Measurements from ENCODE around the gene REC8. TPM values are rescaled to one million over a fixed set of nuclear protein-coding genes. Genes with fewer than 3 reads are reported as not detected.

The REC8 gene
- total RNA-seq, 1 donor = 1.8 TPM

Small RNA genes within 50 kb of the gene (small RNA-seq; reads per million reads assigned to genes)
- gene AL136295.4 (not detected), gene CHMP4A (0.08 reads per million), gene IPO4 (0.19 reads per million), gene IRF9 (not detected), gene MDP1 (not detected), gene RNA5SP383 (0.22 reads per million)

Other genes with a start within 250 kb of the REC8 start
- gene DHRS4, start 218.3 kb upstream of the REC8 start, total RNA-seq = 35.0 and 41.2 TPM in 2 replicates
- gene DHRS4L2, start 183.2 kb upstream of the REC8 start, total RNA-seq = 9.2 and 11.0 TPM in 2 replicates
- under 0.01 TPM in 1 of 2 replicates, not detected in the other for gene CARMIL3, start 120.1 kb upstream of the REC8 start, total RNA-seq
- gene CPNE6, start 100.5 kb upstream of the REC8 start, total RNA-seq = not detected in 2 replicates
- 10.3 and 13.9 TPM in 2 replicates for gene PCK2, start 77.8 kb upstream of the REC8 start, total RNA-seq
- gene DCAF11, start 57.3 kb upstream of the REC8 start, total RNA-seq = 44.5 and 46.1 TPM in 2 replicates
- 0.78 and 1.1 TPM in 2 replicates for gene NRL, start 57.1 kb upstream of the REC8 start, total RNA-seq
- 0.37 TPM in 1 of 2 replicates, not detected in the other for gene FITM1, start 41.4 kb upstream of the REC8 start, total RNA-seq
- 62.9 and 93.7 TPM in 2 replicates for gene PSME1, start 35.9 kb upstream of the REC8 start, total RNA-seq
- 12.1 and 13.3 TPM in 2 replicates for gene EMC9, start 30.5 kb upstream of the REC8 start, total RNA-seq
- gene PSME2, start 25.5 kb upstream of the REC8 start, total RNA-seq = 72.1 and 87.5 TPM in 2 replicates
- 40.8 and 43.8 TPM in 2 replicates for gene RNF31, start 24.6 kb upstream of the REC8 start, total RNA-seq
- gene IRF9, start 10.8 kb upstream of the REC8 start, total RNA-seq = 38.3 and 59.5 TPM in 2 replicates
- 74.6 and 97.4 TPM in 2 replicates for gene IPO4, start 16.7 kb downstream of the REC8 start, total RNA-seq
- 53.2 and 56.2 TPM in 2 replicates for gene TM9SF1, start 23.4 kb downstream of the REC8 start, total RNA-seq
- gene TSSK4, start 33.6 kb downstream of the REC8 start, total RNA-seq = under 0.01 and 0.20 TPM in 2 replicates
- 10.0 and 10.3 TPM in 2 replicates for gene CHMP4A, start 41.4 kb downstream of the REC8 start, total RNA-seq
- gene MDP1, start 44.0 kb downstream of the REC8 start, total RNA-seq = 10.8 and 14.7 TPM in 2 replicates
- gene NEDD8, start 60.3 kb downstream of the REC8 start, total RNA-seq = 84.3 and 102 TPM in 2 replicates
- gene GMPR2, start 60.8 kb downstream of the REC8 start, total RNA-seq = 54.2 and 64.3 TPM in 2 replicates
- gene TINF2, start 70.5 kb downstream of the REC8 start, total RNA-seq = 37.7 and 46.3 TPM in 2 replicates
- 0.78 and 1.1 TPM in 2 replicates for gene TGM1, start 91.1 kb downstream of the REC8 start, total RNA-seq
- 22.4 and 30.1 TPM in 2 replicates for gene RABGGTA, start 99.5 kb downstream of the REC8 start, total RNA-seq
- 10.0 and 16.2 TPM in 2 replicates for gene DHRS1, start 127.7 kb downstream of the REC8 start, total RNA-seq
- gene NOP9, start 127.8 kb downstream of the REC8 start, total RNA-seq = 19.1 and 27.2 TPM in 2 replicates
- gene CIDEB, start 135.9 kb downstream of the REC8 start, total RNA-seq = 1.2 and 2.2 TPM in 2 replicates
- 5.3 and 5.5 TPM in 2 replicates for gene LTB4R2, start 138.1 kb downstream of the REC8 start, total RNA-seq
- gene LTB4R, start 139.4 kb downstream of the REC8 start, total RNA-seq = 1.4 and 2.2 TPM in 2 replicates
- 3.7 and 11.5 TPM in 2 replicates for gene ADCY4, start 163.0 kb downstream of the REC8 start, total RNA-seq
- 3.7 TPM in 2 replicates for gene RIPK3, start 167.9 kb downstream of the REC8 start, total RNA-seq
- gene NFATC4, start 196.1 kb downstream of the REC8 start, total RNA-seq = 53.3 and 54.0 TPM in 2 replicates
- 3.9 and 4.8 TPM in 2 replicates for gene NYNRIN, start 226.9 kb downstream of the REC8 start, total RNA-seq